Gastrocnemius medialis (tissue), 4 donors: ENCODE results near the gene SETD1A. TPM values are rescaled to one million over a fixed set of nuclear protein-coding genes. Genes with fewer than 3 reads are reported as not detected.

Source experiments
- ATAC-seq, 2 donors: fragments of 150-250 bp; one replicate each; pipeline ENCODE4 v1.9.1; 2016
- DNase-seq, 2 donors: peaks; one replicate each; pipeline ENCODE4 v3.0.0-alpha.2; 2019
- H3K27ac ChIP-seq, 4 donors: fragments of 200-600 bp; sonication (generic); 1 replicate in 1 of 4; 2 replicates in 3 of 4; pipeline ENCODE4 v1.5.1; 2016 to 2018; ENCODE audit warnings: mild to moderate bottlenecking in 2 of 4, moderate library complexity in 1 of 4
- H3K27me3 ChIP-seq, 3 donors: fragments of 200-600 bp; sonication (generic) in 2 of 3; 1 replicate in 1 of 3; 2 replicates in 2 of 3; pipeline versions ENCODE4 v1.5.1 to v1.6.0; 2016 to 2019; ENCODE audit warnings: mild to moderate bottlenecking in 1 of 3, moderate library complexity in 1 of 3
- H3K36me3 ChIP-seq, 2 donors: fragments of 200-600 bp; sonication (generic) in 1 of 2; one replicate each; pipeline ENCODE4 v1.5.1; 2017 to 2018
- H3K4me1 ChIP-seq, 2 donors: fragments of 200-600 bp; sonication (generic) in 1 of 2; one replicate each; pipeline ENCODE4 v1.5.1; 2016 to 2017; ENCODE audit warnings: mild to moderate bottlenecking in 2 of 2
- H3K4me3 ChIP-seq, 4 donors: fragments of 200-600 bp; sonication (generic) in 3 of 4; 1 replicate in 1 of 4; 2 replicates in 3 of 4; pipeline ENCODE4 v1.5.1; 2016 to 2019; ENCODE audit warnings: mild to moderate bottlenecking in 2 of 4
- H3K9me3 ChIP-seq, 3 donors: fragments of 200-600 bp; sonication (generic) in 2 of 3; 1 replicate in 1 of 3; 2 replicates in 2 of 3; pipeline ENCODE4 v1.5.1; 2016 to 2019
- CTCF ChIP-seq, 5 experiments: fragments of 450-650 bp in 3 of 5; fragments of 200-600 bp in 2 of 5; sonication (generic) in 2 of 5; IDR thresholded peaks in 4 of 5; conservative IDR thresholded peaks in 1 of 5; 1 replicate in 4 of 5; 2 replicates in 1 of 5; pipeline ENCODE4 v1.5.1; 2016 to 2019; ENCODE audit warnings: antibody characterized with exemption in 5 of 5, mild to moderate bottlenecking in 3 of 5, moderate library complexity in 3 of 5
- POLR2A ChIP-seq, 2 donors: fragments of 450-650 bp; IDR thresholded peaks; one replicate each; pipeline ENCODE4 v1.6.1; 2017; ENCODE audit warnings: antibody characterized with exemption in 2 of 2, mild to moderate bottlenecking in 2 of 2, moderate library complexity in 2 of 2
- in situ Hi-C, 4 donors: fragments of 200-750 bp; cut with MboI; loops; one replicate each; pipeline versions ENCODE4 v1.15.0 to v1.8.0; 2017; ENCODE audit warnings: low sequenced_read_pairs in 4 of 4
- intact Hi-C: fragments of 100-400 bp; cut with DNase I; formaldehyde crosslinking; loops from one replicate; pipeline ENCODE4 v1.15.1; 2023; ENCODE audit warnings: low total_unique reads
- total RNA-seq, 4 donors: library from RNA; depleted of rRNA; stranded (reverse); fragments of >200 nt; gene quantifications; one replicate each; pipeline versions ENCODE4 v1.1.0 to v1.2.3, GENCODE V29; 2016

SETD1A gene
- total RNA-seq, 4 donors from 2014 or later, result 3.8 to 15.4 (median 9.8) TPM

GRCh38 chr16:30956601-30957455 lies 726 bp upstream of the SETD1A start:
- H3K4me1 ChIP-seq, result peaks cover 11 to 17% of the 10 kb centered on the region in 2 donors
- H3K27ac ChIP-seq, result peak overlapping the region; percentile 97 to 99 (median 98)
- intact Hi-C loops (loop anchor here (1.0 to 2.0 kb wide), 3 partner anchors 34 to 502 kb away; partner anchors contain the start of genes ARMC5, BCL7C and FBXL19), in situ Hi-C loops (loop anchor here in 1 of 4 donors (25.0 kb wide), 1 partner anchor 480 kb away; the partner anchor contains the start of genes COX6A2 and ZNF843)
- H3K27me3 ChIP-seq, result no peaks in the 10 kb centered on the region
- DNase-seq, result peak; percentile 45 to 69
- peak overlapping the region; percentile 70 to 94 (median 84) for H3K4me3 ChIP-seq
- ATAC-seq, result peak; percentile 67 to 70
- no peaks in the 10 kb centered on the region for H3K9me3 ChIP-seq
- TF ChIP-seq POLR2A (IDR thresholded peaks at IDR 0.05) (no peak), CTCF (IDR thresholded peaks at IDR 0.05 in 4 of 5, conservative IDR thresholded peaks at IDR 0.05 in 1 of 5) (no peak)
- peaks cover 6 to 29% of the 10 kb centered on the region in 2 donors for H3K36me3 ChIP-seq

- Histone ChIP-seq H3K27ac (peak overlapping the region; percentile 97 to 99 (median 98)), H3K36me3 (peaks cover 9 to 45% of the 10 kb centered on the region in 2 donors), H3K9me3 (no peaks in the 10 kb centered on the region), H3K4me3 (peak overlapping the region; percentile 70 to 94 (median 84)), H3K27me3 (no peaks in the 10 kb centered on the region), H3K4me1 (peaks cover 11 to 17% of the 10 kb centered on the region in 2 donors)
- DNase-seq, result peak in 1 of 2 donors; percentile 52
- peak; percentile 41 to 47 for ATAC-seq
- intact Hi-C loops, result no loop called here
- in situ Hi-C loops, result loop anchor here in 1 of 4 donors (25.0 kb wide), 1 partner anchor 479 kb away; the partner anchor contains the start of genes COX6A2 and ZNF843
- TF ChIP-seq POLR2A (IDR thresholded peaks at IDR 0.05) (no peak), CTCF (IDR thresholded peaks at IDR 0.05 in 4 of 5, conservative IDR thresholded peaks at IDR 0.05 in 1 of 5) (no peak)
These were observed 873 bp downstream of the SETD1A start for GRCh38 chr16:30958175-30959079.

DNA sequence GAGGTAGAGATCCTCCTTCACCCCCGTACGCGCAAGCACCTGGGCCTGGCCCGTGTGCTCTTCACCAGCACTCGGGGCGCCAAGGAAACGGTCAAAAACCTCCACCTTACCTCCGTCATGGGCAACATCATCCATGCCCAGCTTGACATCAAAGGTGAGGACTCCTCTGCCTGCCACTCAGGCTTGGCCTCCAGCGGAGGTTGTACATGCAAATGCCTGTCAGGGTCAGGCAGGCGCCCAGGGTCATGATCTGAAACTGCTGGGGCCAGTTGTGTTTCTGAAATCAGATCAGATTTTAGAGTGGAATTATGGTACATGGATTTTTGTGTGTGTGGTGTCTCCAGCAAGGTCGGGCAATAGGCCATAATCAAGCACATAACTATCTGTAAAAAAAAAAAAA lies 3.8 kb downstream of the SETD1A start:
- DNase-seq (no peak), ATAC-seq (no peak)
- intact Hi-C loops, result no loop called here
- no peaks in the 10 kb centered on the region for H3K9me3 ChIP-seq
- no peaks in the 10 kb centered on the region for H3K27me3 ChIP-seq
- no peak overlapping the region for H3K4me3 ChIP-seq
- TF ChIP-seq POLR2A (IDR thresholded peaks at IDR 0.05), result no peak
- no peak for TF ChIP-seq CTCF (IDR thresholded peaks at IDR 0.05 in 4 of 5, conservative IDR thresholded peaks at IDR 0.05 in 1 of 5)
- in situ Hi-C loops, result loop anchor here in 1 of 4 donors (25.0 kb wide), 1 partner anchor 476 kb away; the partner anchor contains the start of genes COX6A2 and ZNF843
- peaks cover 13 to 74% of the 10 kb centered on the region in 2 donors for H3K36me3 ChIP-seq
- H3K27ac ChIP-seq, result no peak overlapping the region
- peaks cover 11 to 12% of the 10 kb centered on the region in 2 donors for H3K4me1 ChIP-seq

DNA sequence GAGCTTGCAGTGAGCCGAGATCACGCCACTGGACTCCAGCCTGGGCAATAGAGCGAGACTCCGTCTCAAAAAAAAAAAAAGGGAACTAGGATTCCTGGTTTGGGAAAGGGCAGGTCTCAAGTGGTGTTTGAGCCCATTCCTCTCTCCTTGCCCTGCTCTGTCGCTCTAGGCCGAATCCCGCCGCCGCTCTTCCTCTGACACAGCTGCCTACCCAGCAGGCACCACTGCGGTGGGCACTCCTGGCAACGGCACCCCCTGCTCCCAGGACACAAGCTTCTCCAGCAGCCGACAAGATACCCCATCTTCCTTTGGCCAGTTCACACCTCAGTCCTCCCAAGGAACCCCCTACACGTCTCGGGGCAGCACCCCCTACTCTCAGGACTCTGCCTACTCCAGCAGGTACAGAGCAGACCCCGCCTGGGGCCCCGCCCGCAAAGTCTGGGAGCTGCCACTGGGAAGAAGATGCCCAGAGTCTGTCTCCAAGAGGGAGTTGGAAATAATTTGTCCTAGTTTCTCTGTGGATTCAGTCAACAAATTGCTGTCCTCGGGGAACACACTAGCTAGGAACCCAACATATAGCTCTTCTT lies 6.5 kb downstream of the SETD1A start:
- H3K4me1 ChIP-seq, result peaks cover 1 to 5% of the 10 kb centered on the region in 2 donors
- intact Hi-C loops (no loop called here), in situ Hi-C loops (loop anchor here in 1 of 4 donors (25.0 kb wide), 1 partner anchor 473 kb away; the partner anchor contains the start of genes COX6A2 and ZNF843)
- H3K36me3 ChIP-seq, result peaks cover 14 to 97% of the 10 kb centered on the region in 2 donors
- no peaks in the 10 kb centered on the region for H3K27me3 ChIP-seq
- no peaks in the 10 kb centered on the region for H3K9me3 ChIP-seq
- H3K4me3 ChIP-seq, result no peak overlapping the region
- TF ChIP-seq CTCF (IDR thresholded peaks at IDR 0.05 in 4 of 5, conservative IDR thresholded peaks at IDR 0.05 in 1 of 5) (no peak), POLR2A (IDR thresholded peaks at IDR 0.05) (no peak)
- H3K27ac ChIP-seq, result no peak overlapping the region
- no peak for ATAC-seq
- DNase-seq, result no peak
